GM12878 (cell line): ENCODE results near the gene CNTNAP2.

Source experiments
- ATF2 ChIP-seq: IDR thresholded peaks from 2 replicates; pipeline ENCODE4 v1.6.1; 2012; ENCODE audit warnings: low read length, inconsistent platforms
- BCL11A ChIP-seq: IDR thresholded peaks from 2 replicates; pipeline ENCODE4 v1.6.1; 2011; ENCODE audit warnings: low read depth, low read length
- BRCA1 ChIP-seq: IDR thresholded peaks from 2 replicates; pipeline ENCODE4 v1.6.1; 2011; ENCODE audit warnings: low read depth, low read length, improper control_type of control experiment
- JUNB ChIP-seq: IDR thresholded peaks from 2 replicates; pipeline ENCODE4 v1.6.1; 2016; ENCODE audit warnings: antibody characterized with exemption, mild to moderate bottlenecking
- MTA3 ChIP-seq: IDR thresholded peaks from 2 replicates; pipeline ENCODE4 v1.6.1; 2012; ENCODE audit warnings: low read length, inconsistent platforms, borderline replicate concordance
- NFIC ChIP-seq: IDR thresholded peaks from 2 replicates; pipeline ENCODE4 v1.6.1; 2012; ENCODE audit warnings: low read depth, mild to moderate bottlenecking, inconsistent platforms, low read length, moderate library complexity
- PAX8 ChIP-seq: fragments of 450-650 bp; IDR thresholded peaks from 2 replicates; pipeline ENCODE4 v1.6.1; 2017; ENCODE audit warnings: mild to moderate bottlenecking, moderate library complexity
- POLR2A ChIP-seq: IDR thresholded peaks from 2 replicates; pipeline ENCODE4 v1.6.1; 2011; ENCODE audit warnings: low read depth, mild to moderate bottlenecking, low read length
- SMC3 ChIP-seq: IDR thresholded peaks from 2 replicates; pipeline ENCODE4 v1.6.1; 2011; ENCODE audit warnings: low read length, improper control_type of control experiment, borderline replicate concordance
- TF ChIP-seq, protein P1 (sequence below): IDR thresholded peaks from 2 replicates; pipeline ENCODE4 v1.6.1; 2011; ENCODE audit warnings: borderline replicate concordance, low read depth, mild to moderate bottlenecking, moderate library complexity, low read length; ENCODE audit not compliant: insufficient read depth, poor library complexity, severe bottlenecking
- TF ChIP-seq, protein P2 (sequence below), 3 experiments: IDR thresholded peaks in 2 of 3; conservative IDR thresholded peaks in 1 of 3; 2 replicates each; pipeline ENCODE4 v1.5.1; 2011; ENCODE audit warnings: low read depth in 3 of 3, low read length in 3 of 3, mild to moderate bottlenecking in 3 of 3, control low read depth in 2 of 3, moderate library complexity in 2 of 3, inconsistent platforms in 1 of 3, mixed read lengths in 1 of 3; ENCODE audit not compliant: control insufficient read depth in 2 of 3, insufficient read depth in 1 of 3; ENCODE audit errors: extremely low read depth in 1 of 3

DNA sequence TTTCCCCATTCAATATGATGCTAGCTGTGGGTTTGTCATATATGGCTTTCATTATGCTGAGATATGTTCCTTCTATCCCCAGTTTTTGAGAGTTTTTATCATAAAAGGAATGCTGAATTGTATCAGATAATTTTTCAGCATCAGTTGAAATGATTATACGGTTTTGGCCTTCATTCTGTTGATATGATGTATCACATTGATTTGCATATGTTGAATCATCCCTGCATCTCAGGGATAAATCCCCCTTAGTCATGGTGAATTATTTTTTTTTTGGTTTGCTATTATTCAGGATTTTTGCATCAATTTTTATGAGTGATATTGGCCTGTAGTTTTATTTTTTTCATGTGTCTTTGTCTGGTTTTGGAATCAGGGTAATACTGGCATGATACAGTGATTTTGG is 1321.6 kb downstream of the CNTNAP2 start:
- no peak for TF ChIP-seq JUNB
- no peak for TF ChIP-seq BCL11A
- TF ChIP-seq MTA3, result no peak
- TF ChIP-seq PAX8, result no peak
- TF ChIP-seq NFIC, result no peak
- no peak for TF ChIP-seq ATF2
- TF ChIP-seq, protein P1, sequence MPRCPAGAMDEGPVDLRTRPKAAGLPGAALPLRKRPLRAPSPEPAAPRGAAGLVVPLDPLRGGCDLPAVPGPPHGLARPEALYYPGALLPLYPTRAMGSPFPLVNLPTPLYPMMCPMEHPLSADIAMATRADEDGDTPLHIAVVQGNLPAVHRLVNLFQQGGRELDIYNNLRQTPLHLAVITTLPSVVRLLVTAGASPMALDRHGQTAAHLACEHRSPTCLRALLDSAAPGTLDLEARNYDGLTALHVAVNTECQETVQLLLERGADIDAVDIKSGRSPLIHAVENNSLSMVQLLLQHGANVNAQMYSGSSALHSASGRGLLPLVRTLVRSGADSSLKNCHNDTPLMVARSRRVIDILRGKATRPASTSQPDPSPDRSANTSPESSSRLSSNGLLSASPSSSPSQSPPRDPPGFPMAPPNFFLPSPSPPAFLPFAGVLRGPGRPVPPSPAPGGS, result no peak
- TF ChIP-seq BRCA1, result no peak
- no peak for TF ChIP-seq SMC3
- TF ChIP-seq, protein P2, sequence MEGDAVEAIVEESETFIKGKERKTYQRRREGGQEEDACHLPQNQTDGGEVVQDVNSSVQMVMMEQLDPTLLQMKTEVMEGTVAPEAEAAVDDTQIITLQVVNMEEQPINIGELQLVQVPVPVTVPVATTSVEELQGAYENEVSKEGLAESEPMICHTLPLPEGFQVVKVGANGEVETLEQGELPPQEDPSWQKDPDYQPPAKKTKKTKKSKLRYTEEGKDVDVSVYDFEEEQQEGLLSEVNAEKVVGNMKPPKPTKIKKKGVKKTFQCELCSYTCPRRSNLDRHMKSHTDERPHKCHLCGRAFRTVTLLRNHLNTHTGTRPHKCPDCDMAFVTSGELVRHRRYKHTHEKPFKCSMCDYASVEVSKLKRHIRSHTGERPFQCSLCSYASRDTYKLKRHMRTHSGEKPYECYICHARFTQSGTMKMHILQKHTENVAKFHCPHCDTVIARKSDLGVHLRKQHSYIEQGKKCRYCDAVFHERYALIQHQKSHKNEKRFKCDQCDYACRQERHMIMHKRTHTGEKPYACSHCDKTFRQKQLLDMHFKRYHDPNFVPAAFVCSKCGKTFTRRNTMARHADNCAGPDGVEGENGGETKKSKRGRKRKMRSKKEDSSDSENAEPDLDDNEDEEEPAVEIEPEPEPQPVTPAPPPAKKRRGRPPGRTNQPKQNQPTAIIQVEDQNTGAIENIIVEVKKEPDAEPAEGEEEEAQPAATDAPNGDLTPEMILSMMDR (IDR thresholded peaks at IDR 0.05 in 2 of 3, conservative IDR thresholded peaks at IDR 0.05 in 1 of 3; ENCODE audit: control insufficient read depth in 2 of 3, extremely low read depth in 1 of 3, insufficient read depth in 1 of 3, low read depth in 3 of 3, low read length in 3 of 3), result no peak
- TF ChIP-seq POLR2A, result no peak
